Left ventricle myocardium inferior (tissue), 1 donor: Measurements from ENCODE around the gene POP7. TPM values are rescaled to one million over a fixed set of nuclear protein-coding genes. Genes with fewer than 3 reads are reported as not detected.

Source experiments
- DNase-seq: peaks from one replicate; pipeline ENCODE4 v3.0.0-alpha.2; 2020
- H3K27ac ChIP-seq: fragments of 200-600 bp; replicated peaks from 2 replicates; pipeline ENCODE4 v1.8.0; 2021
- H3K27me3 ChIP-seq: fragments of 200-600 bp; 2 replicates; pipeline ENCODE4 v1.8.0; 2021; ENCODE audit warnings: low read depth
- H3K36me3 ChIP-seq: fragments of 200-600 bp; 2 replicates; pipeline ENCODE4 v1.8.0; 2021
- H3K4me1 ChIP-seq: fragments of 200-600 bp; 2 replicates; pipeline ENCODE4 v1.8.0; 2021
- H3K4me3 ChIP-seq: fragments of 200-600 bp; 2 replicates; pipeline ENCODE4 v1.8.0; 2021; ENCODE audit warnings: mild to moderate bottlenecking, moderate library complexity
- H3K9me3 ChIP-seq: fragments of 200-600 bp; replicated peaks from 2 replicates; pipeline ENCODE4 v1.8.0; 2021
- intact Hi-C: fragments of 100-400 bp; cut with micrococcal nuclease; formaldehyde crosslinking; loops from one replicate; pipeline ENCODE4 v1.11.0; 2022
- total RNA-seq: library from RNA; stranded (reverse); fragmentation: NEBNext Ultra II Directional; extraction: Animal tissue kit (Norgen Biotek cat#: 25700); gene quantifications from one replicate; pipeline ENCODE4 v1.2.1, GENCODE V29; 2021
- TF ChIP-seq, protein P1 (sequence below): fragments of 200-600 bp; IDR thresholded peaks from 2 replicates; pipeline ENCODE4 v1.8.0; 2021; ENCODE audit warnings: antibody characterized with exemption, mild to moderate bottlenecking, borderline replicate concordance
- donor health status: DM: no; HTN: yes; CAD: no; lungs with severe emphysema.

Gene POP7
- total RNA-seq, 1 donor from 2014 or later = 30.6 TPM

DNA sequence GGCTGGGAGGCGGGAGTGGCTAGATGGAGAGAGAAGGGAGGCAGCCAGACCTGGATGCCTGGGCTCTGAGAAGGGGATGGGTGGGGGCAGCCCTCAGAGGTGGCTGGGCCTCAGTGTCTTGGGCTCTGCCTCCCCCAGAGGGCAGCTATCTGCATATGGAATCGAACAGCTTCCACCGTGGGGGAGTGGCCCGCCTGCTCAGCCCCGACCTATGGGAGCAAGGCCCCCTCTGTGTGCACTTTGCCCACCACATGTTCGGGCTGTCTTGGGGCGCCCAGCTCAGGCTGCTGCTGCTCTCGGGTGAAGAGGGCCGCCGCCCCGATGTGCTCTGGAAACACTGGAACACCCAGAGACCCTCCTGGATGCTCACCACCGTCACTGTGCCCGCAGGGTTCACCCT is 30.8 kb downstream of the POP7 start:
- H3K4me3 ChIP-seq = no peak overlapping the region

DNA sequence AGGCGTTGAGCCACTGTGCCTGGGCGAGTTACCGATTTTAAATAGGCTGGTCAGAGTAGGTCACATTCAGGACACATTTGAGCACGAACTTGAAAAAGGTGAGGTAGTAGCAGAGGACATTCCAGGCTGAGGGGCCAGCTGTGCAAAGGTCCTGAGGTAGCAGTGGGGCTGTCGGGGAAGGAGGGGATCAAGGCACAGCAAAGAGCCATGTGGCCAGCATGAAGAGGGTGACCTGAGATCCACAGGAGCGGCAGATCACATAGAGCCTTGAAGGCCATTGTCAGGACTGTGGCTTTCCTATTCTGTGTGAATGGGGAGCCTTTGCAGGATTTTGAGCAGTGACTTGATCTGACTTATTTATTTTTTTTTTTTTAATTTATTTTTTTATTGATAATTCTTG is 34.0 kb downstream of the POP7 start:
- DNase-seq = no peak
- Histone ChIP-seq H3K9me3 (no peaks in the 10 kb centered on the region), H3K4me1 (no peaks in the 10 kb centered on the region), H3K4me3 (no peak overlapping the region), H3K27ac (no peak overlapping the region), H3K27me3 (peaks cover 36% of the 10 kb centered on the region), H3K36me3 (no peaks in the 10 kb centered on the region)
- intact Hi-C loops = no loop called here
- TF ChIP-seq, protein P1, sequence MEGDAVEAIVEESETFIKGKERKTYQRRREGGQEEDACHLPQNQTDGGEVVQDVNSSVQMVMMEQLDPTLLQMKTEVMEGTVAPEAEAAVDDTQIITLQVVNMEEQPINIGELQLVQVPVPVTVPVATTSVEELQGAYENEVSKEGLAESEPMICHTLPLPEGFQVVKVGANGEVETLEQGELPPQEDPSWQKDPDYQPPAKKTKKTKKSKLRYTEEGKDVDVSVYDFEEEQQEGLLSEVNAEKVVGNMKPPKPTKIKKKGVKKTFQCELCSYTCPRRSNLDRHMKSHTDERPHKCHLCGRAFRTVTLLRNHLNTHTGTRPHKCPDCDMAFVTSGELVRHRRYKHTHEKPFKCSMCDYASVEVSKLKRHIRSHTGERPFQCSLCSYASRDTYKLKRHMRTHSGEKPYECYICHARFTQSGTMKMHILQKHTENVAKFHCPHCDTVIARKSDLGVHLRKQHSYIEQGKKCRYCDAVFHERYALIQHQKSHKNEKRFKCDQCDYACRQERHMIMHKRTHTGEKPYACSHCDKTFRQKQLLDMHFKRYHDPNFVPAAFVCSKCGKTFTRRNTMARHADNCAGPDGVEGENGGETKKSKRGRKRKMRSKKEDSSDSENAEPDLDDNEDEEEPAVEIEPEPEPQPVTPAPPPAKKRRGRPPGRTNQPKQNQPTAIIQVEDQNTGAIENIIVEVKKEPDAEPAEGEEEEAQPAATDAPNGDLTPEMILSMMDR = no peak

More for the DNA sequence above, 30.8 kb downstream of the POP7 start:
- no peak for DNase-seq
- Histone ChIP-seq H3K27ac (no peak overlapping the region), H3K9me3 (no peaks in the 10 kb centered on the region), H3K4me1 (no peaks in the 10 kb centered on the region), H3K27me3 (peaks cover 53% of the 10 kb centered on the region), H3K36me3 (no peaks in the 10 kb centered on the region)
- TF ChIP-seq, protein P1 = no peak
- intact Hi-C loops = no loop called here

DNA sequence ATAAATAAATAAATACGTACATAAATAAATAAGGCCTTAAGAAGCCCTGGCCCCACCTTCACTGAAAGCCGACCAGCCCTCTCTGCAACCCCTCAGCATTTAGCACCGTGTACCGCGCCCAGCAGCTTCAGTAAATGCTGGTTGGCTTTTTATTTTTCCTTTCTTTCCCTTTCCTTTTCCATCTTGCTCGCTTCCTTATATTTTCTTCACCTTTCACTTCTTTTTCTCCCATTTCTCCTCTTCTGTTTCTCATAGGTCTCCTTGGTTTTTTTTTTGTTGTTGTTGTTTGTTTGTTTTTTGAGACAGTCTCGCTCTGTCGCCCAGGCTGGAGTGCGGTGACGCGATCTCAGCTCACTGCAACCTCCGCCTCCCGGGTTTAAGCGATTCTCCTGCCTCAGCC is 38.7 kb downstream of the POP7 start:
- Histone ChIP-seq H3K4me1 (no peaks in the 10 kb centered on the region), H3K27ac (no peak overlapping the region), H3K36me3 (no peaks in the 10 kb centered on the region), H3K4me3 (peak overlapping the region; percentile 51), H3K27me3 (peaks cover 61% of the 10 kb centered on the region), H3K9me3 (no peaks in the 10 kb centered on the region)
- TF ChIP-seq, protein P1 = no peak
- no peak for DNase-seq
- intact Hi-C loops = no loop called here

DNA sequence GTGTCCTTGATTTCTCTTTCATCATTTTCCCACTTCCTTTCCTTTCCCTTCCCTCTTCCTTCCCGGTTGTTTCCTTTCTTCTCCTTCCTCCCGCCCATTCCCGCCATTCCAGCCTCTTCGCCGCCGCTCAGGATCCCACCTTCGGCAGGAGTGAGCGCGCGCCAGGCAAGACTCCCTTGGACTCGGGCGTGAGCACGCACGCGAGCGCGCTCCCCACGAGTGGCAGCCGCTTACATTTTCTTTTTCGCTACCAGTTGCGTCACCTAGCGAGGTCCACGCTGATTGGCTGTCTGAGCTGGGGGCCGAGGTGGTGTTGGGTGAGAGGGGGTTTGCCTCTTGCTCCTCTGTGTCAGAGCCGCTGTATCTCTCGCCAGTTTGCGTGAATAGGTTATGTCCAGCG is 39.3 kb downstream of the POP7 start:
- no peak overlapping the region for H3K27ac ChIP-seq
- peaks cover 66% of the 10 kb centered on the region for H3K27me3 ChIP-seq
- intact Hi-C loops = no loop called here
- H3K9me3 ChIP-seq = no peaks in the 10 kb centered on the region
- H3K4me1 ChIP-seq = no peaks in the 10 kb centered on the region
- H3K36me3 ChIP-seq = no peaks in the 10 kb centered on the region
- TF ChIP-seq, protein P1 = no peak
- peak; percentile 50 for DNase-seq
- peak overlapping the region; percentile 51 for H3K4me3 ChIP-seq

DNA sequence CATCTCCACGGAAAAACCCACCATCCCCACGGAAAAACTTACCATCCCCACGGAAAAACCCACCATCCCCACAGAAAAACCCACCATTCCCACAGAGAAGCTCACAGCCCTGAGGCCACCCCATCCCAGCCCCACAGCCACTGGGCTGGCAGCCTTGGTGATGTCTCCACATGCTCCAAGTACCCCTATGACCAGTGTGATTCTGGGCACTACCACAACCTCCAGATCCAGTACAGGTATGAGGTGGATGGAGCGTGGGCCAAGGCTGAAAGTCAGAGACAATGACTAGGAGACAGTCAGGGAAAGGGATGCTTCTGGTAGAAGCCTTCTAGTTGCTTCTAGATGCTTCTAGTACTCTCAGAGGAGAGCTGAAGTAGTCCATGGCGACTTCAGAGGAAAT is 47.1 kb downstream of the POP7 start:
- intact Hi-C loops = no loop called here

More for the DNA sequence above, 47.1 kb downstream of the POP7 start:
- no peak overlapping the region for H3K27ac ChIP-seq
- no peaks in the 10 kb centered on the region for H3K9me3 ChIP-seq
- no peaks in the 10 kb centered on the region for H3K36me3 ChIP-seq
- no peaks in the 10 kb centered on the region for H3K4me1 ChIP-seq
- peaks cover 52% of the 10 kb centered on the region for H3K27me3 ChIP-seq
- no peak overlapping the region for H3K4me3 ChIP-seq
- no peak for DNase-seq
- TF ChIP-seq, protein P1 = no peak
